GM21717 (cell line): ENCODE measurements around the gene C2orf81.
"Not testable (repeated sequence)": the region's sequence is repeated elsewhere in the genome, so short reads cannot be mapped to it uniquely, and the experiment has no call there.

Source experiments
- ATAC-seq: cut with Tn5 transposase; IDR thresholded peaks from one replicate; pipeline ENCODE4 v1.9.1; 2021; ENCODE audit warnings: mild to moderate bottlenecking, moderate library complexity; ENCODE audit not compliant: unreplicated experiment

C2orf81 gene

DNA sequence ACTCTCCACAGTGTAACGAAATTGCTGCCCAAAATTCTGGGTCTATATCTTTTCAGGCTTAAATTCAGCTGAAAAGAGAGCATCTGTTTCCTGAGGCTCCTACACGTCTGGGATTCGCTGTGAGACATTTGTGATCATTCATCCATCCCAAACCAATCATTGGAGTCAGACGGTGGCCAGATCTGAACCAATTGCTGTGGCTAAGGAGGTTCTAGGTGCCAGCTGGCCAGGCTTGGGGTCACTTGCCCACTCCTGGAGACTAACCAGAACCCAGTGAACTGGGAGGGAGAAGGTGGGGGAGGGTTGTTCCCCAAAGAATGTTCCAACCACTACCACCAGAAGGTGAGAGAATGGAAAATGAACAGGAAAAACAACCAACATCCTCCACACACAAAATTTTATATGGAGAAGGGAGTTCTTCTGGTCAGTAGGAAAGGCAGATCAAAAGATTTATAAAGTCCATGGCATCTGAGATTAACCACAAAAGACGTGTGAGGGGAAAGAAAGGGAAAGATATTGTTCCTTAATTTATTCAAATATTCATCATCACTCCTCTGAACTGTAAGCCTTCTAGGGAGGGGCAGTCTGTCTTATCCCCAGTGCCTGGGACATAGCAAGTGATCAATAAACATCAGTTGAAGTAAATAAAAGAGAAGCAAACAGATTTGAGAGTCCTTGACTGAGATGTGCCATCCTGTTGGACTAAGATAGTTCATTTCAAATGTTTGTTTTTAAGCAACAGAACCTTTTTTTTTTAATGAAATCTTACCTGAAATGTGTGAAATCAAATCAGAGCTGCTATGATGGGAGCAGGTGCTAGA, 23.3 kb upstream of the C2orf81 start:
- no peak for ATAC-seq

GRCh38 chr2:74442483-74443297, 21.3 kb upstream of the C2orf81 start:
- not testable (repeated sequence) for ATAC-seq

DNA sequence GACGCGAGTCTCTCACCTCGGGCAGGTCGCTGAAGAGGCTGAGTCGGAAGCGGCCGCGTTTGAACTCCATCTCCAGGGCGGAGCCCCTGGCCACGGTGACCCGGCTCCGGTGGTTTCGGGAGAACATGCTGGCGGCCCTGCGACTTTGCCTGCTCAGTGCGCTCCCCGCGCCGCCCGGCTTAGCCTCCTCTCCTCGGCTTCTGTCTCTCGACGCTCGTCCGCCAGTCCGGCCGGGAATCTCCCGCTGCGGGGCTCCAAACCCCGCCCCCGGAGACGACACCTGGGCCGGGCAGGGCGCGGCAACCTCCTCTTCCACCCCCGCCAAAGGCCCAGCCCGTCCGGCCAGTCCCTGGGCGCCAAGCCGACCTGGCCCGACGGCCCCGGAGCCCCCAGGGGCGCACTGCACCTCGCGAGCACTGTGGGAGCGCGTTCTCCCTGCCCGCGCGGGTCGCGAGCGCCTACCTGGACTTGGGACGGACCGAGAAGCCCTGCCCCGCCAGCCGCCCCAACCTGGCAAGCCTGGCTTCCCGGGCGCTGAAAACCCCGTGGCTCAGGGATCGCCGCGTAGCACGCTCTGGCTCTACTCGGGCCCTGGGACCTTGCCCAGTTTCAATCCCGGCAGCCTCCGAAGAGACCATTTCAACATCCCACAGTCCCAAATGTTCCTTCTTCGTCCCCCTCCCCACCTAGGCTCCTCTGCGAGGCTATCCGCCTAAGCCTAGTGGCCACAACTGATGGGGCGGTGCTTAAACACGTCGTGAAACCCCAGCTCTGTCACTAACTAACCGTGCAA, 20.5 kb upstream of the C2orf81 start, which contains the start of gene RTKN:
Gene RTKN (minus strand): TSS at position 248 of the 793 bp plus-strand sequence. CDS start 121 bp downstream, at position 127.
- no peak for ATAC-seq

DNA sequence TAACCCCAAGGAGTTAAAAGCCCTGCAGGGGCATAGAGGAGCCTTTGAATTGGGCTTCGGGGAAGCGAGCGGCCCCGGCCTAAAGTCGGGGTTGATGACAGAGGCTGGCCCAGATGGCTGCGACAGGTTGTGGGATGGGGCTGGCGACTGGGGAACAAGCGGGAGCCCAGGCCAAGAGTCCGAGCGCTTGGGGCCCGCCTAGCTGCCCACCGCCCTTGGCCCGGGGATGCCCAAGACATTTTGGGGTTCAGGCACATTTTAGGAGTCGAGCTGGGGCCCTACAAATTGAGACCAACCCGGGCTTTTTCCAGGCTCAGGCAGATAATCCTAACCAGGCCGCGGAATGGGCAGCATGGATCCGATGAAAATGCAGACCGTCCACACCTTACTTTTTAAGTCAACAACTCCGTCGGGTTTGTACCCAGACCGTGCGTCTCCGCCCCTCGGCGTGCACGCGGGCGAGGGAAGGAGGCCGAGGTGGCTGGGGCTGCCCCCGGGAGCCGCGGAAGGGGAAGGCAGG, 19.8 kb upstream of the C2orf81 start:
- no peak for ATAC-seq

DNA sequence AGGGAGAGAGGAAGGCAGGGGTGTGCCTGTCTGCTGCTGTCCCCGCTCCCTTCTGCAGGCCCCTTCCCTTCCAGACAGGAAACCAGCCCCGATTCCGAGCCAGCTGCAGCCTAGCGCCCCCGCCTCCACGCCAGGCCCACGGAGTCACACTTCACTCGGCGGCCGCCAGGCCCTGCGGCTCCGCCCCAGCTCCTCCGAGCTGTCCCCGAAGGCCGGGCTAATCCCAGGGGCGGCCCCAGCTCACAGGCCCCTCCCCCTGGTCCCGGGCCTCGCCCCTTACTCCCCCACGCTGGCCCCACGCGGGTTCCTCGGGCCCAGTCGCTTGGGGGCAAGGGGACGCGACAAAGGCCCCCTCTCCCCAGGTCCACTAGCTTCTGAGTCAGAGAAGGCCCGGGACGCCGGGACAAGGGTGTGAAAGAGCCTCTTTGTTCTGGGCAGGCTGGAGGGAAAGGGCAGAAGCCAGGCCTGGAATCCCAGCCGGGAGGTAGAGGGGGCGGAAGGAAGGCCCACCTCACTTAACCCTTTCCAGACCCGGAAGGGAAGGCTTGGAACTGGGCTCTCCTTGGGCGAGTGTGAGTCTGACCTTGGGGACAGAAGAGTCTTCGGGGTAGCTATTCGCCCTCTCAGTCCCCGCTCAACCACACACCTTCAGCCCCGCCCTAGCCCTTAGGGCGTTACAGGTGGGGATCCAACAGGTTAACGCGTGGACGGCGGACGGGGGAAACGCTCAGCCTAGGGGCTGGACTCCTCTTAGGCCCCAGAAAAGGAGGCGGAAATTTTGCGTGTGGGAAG, 19.2 kb upstream of the C2orf81 start:
- peak; percentile 93 for ATAC-seq

DNA sequence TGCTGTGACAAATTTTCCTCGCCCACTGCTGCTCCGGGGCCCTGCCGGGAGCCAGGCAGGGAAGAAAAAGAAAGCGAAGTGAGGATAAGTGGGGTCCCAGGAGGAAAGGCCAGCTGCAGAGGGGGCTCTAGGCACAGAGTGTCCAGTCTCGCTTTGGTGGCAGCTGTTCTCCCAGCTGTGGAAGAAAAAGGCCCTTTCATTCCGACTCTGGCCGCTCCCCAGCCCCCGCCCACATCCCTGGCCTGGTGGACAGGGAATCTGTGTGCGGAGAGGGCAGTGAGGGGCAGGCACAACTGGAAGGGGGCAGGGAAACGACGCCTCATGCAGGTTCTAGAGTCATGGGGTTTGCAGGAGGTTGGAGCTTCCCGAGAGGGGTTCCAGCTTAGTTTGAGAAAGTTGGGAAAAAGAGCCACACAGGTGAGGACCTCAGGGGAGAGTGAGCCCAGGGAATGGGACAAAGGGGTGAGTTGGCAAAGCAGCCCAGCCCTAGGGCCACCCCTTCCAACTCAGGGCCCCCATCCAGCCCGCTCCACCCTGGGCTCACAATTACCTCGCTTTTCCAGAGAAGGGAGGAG, 18.5 kb upstream of the C2orf81 start:
- ATAC-seq = no peak

DNA sequence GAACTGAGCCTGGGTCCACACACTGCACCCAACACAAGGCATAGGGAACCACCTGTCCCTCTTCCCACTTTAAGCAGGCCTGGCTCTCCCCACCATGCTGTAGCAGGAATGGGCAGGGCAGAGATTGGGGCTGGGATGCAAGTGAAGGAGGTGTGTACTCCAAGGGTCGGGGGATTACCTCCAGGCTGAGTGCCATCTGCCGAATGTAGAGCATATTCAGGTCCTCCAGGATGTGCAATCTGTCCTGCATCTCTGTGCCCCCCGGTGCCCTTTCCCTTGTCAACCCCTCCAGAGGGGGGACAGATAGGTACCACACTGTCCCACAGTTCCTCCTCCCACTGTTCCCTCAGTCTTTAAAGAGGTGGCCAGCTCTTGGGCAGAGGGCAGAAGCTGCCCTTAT, 18.0 kb upstream of the C2orf81 start:
- ATAC-seq = no peak

GRCh38 chr2:74438248-74438647, 16.8 kb upstream of the C2orf81 start:
- no peak for ATAC-seq

GRCh38 chr2:74436848-74437695, 15.7 kb upstream of the C2orf81 start:
- no peak for ATAC-seq

DNA sequence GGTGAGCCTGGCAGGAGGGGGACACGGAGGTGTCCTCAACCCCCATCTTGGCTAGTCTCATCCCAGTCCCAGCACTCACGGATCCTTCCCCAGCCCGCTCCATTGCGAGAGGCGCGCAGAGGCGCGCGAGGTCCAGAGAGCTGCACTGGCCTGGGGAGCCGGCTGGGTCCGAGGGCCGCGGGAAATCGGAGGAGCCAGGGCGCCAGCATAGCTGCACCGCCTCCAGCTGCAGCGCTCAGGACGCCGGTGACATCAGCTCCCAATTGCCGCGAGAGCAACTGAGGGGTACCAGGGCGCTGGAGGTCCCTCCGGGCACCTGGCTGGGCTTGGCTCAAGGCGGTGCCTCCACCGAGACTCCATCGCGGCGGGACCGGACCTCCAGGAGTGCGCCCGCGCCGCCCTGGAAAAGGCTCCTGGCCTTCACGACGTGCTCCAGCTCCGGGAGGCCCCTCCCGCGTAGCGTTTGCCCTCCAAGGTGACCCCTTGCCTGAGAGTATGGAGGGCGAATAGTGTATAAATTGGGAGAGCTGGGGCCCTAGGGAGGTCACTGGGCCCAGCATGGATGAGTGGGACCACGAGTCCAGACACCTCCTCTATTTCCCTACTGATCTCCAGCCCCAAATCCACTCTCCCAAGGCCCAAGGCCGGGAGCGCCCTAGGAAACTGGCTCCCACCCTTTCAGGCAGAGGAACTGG, 14.8 kb upstream of the C2orf81 start:
- ATAC-seq = no peak

DNA sequence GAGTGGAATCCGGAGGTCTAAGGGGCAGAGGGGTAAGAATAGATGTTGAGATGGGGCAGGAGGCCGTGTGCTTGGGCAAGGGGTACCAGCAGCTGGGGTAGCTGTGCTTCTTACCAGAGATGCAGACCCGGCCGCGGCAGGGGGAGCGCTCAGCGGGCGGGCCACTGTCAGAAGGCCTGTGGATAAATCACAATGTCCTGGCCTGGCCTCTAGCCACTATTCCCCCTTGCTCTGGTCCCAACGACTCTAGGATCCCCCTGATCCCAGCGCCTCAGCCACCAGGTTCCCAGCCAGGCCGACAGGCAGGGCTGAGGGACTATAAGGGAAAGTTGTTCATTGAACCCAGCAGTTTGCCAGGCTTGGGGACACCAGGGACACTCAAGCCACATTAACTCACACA, 9.1 kb upstream of the C2orf81 start:
- no peak for ATAC-seq

DNA sequence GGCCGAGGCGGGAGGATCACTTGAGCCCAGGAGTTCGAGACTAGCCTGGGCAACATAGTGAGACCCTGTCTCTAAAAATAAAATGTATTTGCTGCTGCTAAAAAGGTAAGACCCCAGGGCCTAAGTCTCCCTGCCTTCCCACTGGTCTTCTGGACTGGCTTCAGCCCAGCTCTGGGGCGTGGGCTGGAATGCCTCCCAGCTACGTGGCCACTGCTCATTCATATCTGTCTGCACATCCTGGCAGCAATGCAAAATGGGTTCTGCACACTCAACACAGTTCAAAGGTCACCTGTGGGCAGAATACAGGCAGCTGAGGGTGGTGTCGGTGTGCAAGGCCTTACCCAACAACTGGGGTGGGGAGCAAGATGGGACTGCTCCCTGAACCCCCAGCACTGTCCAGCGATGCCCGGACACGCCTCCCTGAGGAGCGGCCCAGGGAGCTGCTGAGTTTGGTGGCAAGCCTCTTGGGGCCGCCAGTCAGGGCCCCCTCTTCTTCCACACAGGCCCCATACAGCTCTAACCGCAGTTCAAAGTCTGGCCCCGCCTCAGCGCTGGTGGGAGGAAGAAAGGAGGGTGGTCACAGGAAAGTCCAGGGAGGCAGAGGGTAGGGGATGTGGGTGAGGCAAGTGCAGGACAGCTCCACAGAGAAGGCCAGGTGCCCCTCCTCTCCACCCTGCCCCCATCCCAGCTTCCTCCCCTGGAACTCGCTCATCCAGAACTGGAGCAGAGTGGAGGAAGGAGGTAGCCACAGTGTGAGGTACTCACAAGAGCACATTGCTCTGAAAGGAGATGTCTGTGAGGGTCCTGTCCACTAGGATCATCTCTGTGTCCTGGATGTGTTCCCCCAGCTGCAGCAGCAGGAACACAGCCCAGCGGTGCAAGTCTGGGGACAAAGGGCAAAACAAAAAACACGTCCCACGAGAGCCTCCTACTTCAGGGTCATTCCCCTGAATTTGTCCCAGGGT, 8.3 kb upstream of the C2orf81 start:
- ATAC-seq = no peak

GRCh38 chr2:74428675-74429074, 7.3 kb upstream of the C2orf81 start:
- ATAC-seq = no peak

DNA sequence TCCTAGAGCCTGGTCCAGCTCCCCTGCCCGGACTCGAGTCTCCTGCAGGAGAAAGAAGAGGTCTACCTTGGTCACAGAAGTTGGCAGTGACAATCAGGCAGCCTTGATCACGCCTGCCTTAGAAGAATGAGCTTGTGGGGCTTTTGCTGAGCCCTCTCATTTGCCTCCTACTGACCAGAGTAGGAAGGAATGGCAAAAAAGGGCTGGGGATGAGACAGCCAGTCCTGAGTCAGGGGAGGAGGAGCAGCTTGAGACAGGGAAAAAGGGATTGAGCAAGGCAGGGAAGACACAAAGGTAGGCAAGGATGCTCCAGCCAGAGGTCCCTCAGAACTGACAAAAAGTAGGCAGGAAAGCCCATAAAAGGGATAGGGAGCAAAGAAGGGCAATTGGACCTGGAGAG, 6.1 kb upstream of the C2orf81 start:
- no peak for ATAC-seq

- no peak for ATAC-seq
These were observed 4.9 kb upstream of the C2orf81 start for GRCh38 chr2:74426181-74426758.

DNA sequence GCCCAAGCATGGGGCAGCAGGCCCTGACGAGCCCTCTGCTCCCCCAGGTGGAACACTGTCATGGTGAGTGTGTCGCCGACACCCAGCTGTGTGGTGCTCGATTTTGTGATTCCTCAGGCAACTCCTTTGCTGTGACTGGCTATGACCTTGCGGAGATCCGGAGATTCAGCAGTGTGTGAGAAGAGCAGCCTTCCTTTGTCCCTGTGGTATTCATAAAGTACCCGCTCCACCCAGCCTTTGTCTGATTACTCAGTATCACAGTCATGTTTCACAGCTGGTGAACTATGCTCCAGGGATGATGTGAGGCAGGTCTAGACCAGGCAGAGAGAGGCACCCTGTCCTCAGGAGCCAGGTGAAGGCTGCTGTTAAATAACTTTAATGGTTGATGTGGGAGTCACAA, 4.1 kb upstream of the C2orf81 start:
- ATAC-seq = no peak

DNA sequence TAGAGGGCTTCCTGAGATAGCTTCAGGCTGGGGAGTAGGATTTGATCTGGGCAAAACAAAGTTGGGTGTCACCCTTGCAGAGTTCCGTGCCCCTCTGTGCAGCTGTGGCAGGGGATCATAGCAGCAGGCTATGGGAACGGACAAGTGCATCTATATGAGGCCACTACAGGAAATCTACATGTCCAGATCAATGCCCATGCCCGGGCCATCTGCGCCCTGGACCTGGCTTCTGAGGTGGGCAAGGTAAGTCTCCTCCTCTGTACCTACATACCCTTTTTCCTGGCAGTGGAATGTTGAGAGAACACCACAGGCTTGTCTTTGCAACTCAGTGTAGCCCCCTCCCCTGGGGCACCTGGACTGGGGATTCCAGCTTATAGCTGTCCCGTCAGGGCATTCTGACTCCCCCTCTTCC, 3.6 kb upstream of the C2orf81 start:
- no peak for ATAC-seq
